Colonic mucosa (tissue), 4 donors: Measurements from ENCODE around the gene ASTN2. TPM values are rescaled to one million over a fixed set of nuclear protein-coding genes. Genes with fewer than 3 reads are reported as not detected.

Experiments
- DNase-seq: peaks from one replicate; pipeline ENCODE4 v3.0.0-alpha.2; 2020
- H3K27ac ChIP-seq: fragments of 200-600 bp; one replicate; pipeline ENCODE4 v1.8.0; 2021
- H3K27me3 ChIP-seq: fragments of 200-600 bp; one replicate; pipeline ENCODE4 v1.8.0; 2021
- H3K36me3 ChIP-seq: fragments of 200-600 bp; one replicate; pipeline ENCODE4 v1.8.0; 2021
- H3K4me1 ChIP-seq: fragments of 200-600 bp; one replicate; pipeline ENCODE4 v1.8.0; 2021; ENCODE audit warnings: mild to moderate bottlenecking
- H3K4me3 ChIP-seq: fragments of 200-600 bp; one replicate; pipeline ENCODE4 v1.8.0; 2021
- H3K9ac ChIP-seq, 2 donors: one replicate each; pipeline ENCODE4 v1.7.0; 2013; ENCODE audit warnings: control low read depth in 2 of 2, low read depth in 2 of 2, low read length in 2 of 2
- H3K9me3 ChIP-seq: fragments of 200-600 bp; one replicate; pipeline ENCODE4 v1.8.0; 2021
- CTCF ChIP-seq: fragments of 200-600 bp; IDR thresholded peaks from one replicate; pipeline ENCODE4 v1.8.0; 2022; ENCODE audit warnings: antibody characterized with exemption, mild to moderate bottlenecking
- intact Hi-C: fragments of 100-400 bp; cut with DNase I; formaldehyde crosslinking; loops from one replicate; pipeline ENCODE4 v1.14.1; 2022
- total RNA-seq, 2 donors: library from RNA; stranded (reverse); fragmentation: NEBNext Ultra II Directional in 1 of 2; extraction: Animal tissue kit (Norgen Biotek cat#: 25700) in 1 of 2; gene quantifications; one replicate each; pipeline ENCODE4 v1.2.1, GENCODE V29; 2021
- donor health status: healthy.
- donor health status: DM: no; HTN: no; CAD: no.
- donor health status: DM: no; HTN: no; CAD: no.

ASTN2 gene
- total RNA-seq, 2 donors from 2014 or later = 2.5 to 6.1 TPM

GRCh38 chr9:117114768-117115167, 300.1 kb downstream of the ASTN2 start:
- Histone ChIP-seq H3K9me3 (no peaks in the 10 kb centered on the region), H3K4me3 (no peak overlapping the region), H3K27ac (no peak overlapping the region), H3K9ac (no peak overlapping the region), H3K4me1 (no peaks in the 10 kb centered on the region), H3K27me3 (no peaks in the 10 kb centered on the region), H3K36me3 (no peaks in the 10 kb centered on the region)
- DNase-seq = no peak
- intact Hi-C loops = no loop called here
- no peak for TF ChIP-seq CTCF

- no peaks in the 10 kb centered on the region for H3K4me1 ChIP-seq
- no peaks in the 10 kb centered on the region for H3K9me3 ChIP-seq
- no peaks in the 10 kb centered on the region for H3K27me3 ChIP-seq
- H3K9ac ChIP-seq = no peak overlapping the region
- H3K36me3 ChIP-seq = no peaks in the 10 kb centered on the region
- no peak for DNase-seq
- intact Hi-C loops = no loop called here
- no peak for TF ChIP-seq CTCF
- H3K27ac ChIP-seq = no peak overlapping the region
- H3K4me3 ChIP-seq = no peak overlapping the region
Measured at GRCh38 chr9:117104716-117105495, 310.0 kb downstream of the ASTN2 start.

- Histone ChIP-seq H3K4me3 (no peak overlapping the region), H3K4me1 (no peaks in the 10 kb centered on the region), H3K27me3 (no peaks in the 10 kb centered on the region), H3K36me3 (no peaks in the 10 kb centered on the region), H3K9ac (no peak overlapping the region), H3K27ac (no peak overlapping the region), H3K9me3 (no peaks in the 10 kb centered on the region)
- intact Hi-C loops = no loop called here
- TF ChIP-seq CTCF = no peak
- no peak for DNase-seq
Measured at GRCh38 chr9:117104206-117104605, 310.7 kb downstream of the ASTN2 start.

GRCh38 chr9:117103438-117104110, 311.3 kb downstream of the ASTN2 start:
- Histone ChIP-seq H3K27me3 (no peaks in the 10 kb centered on the region), H3K36me3 (no peaks in the 10 kb centered on the region), H3K27ac (no peak overlapping the region), H3K4me1 (no peaks in the 10 kb centered on the region), H3K4me3 (no peak overlapping the region), H3K9ac (no peak overlapping the region), H3K9me3 (no peaks in the 10 kb centered on the region)
- TF ChIP-seq CTCF = no peak
- intact Hi-C loops = no loop called here
- no peak for DNase-seq

GRCh38 chr9:117101008-117101407, 313.8 kb downstream of the ASTN2 start:
- H3K4me1 ChIP-seq = no peaks in the 10 kb centered on the region
- no peak for TF ChIP-seq CTCF
- DNase-seq = no peak
- H3K9me3 ChIP-seq = no peaks in the 10 kb centered on the region
- no peak overlapping the region for H3K4me3 ChIP-seq
- no peak overlapping the region for H3K27ac ChIP-seq
- H3K36me3 ChIP-seq = no peaks in the 10 kb centered on the region
- H3K9ac ChIP-seq = no peak overlapping the region
- H3K27me3 ChIP-seq = no peaks in the 10 kb centered on the region
- intact Hi-C loops = no loop called here
